IgD-negative memory B cell (primary cell): Measurements from ENCODE around the gene FCER2. TPM values are rescaled to one million over a fixed set of nuclear protein-coding genes. Genes with fewer than 3 reads are reported as not detected.

Experiments
- H3K27ac Mint-ChIP-seq, 3 donors: one replicate each; pipeline ENCODE4 v1.8.0; 2020 to 2022; ENCODE audit warnings: mild to moderate bottlenecking in 3 of 3, mixed read lengths in 3 of 3, moderate library complexity in 1 of 3
- H3K27me3 Mint-ChIP-seq: one replicate; pipeline ENCODE4 v1.8.0; 2021; ENCODE audit warnings: mixed read lengths
- H3K36me3 Mint-ChIP-seq: one replicate; pipeline ENCODE4 v1.8.0; 2020; ENCODE audit warnings: mild to moderate bottlenecking, mixed read lengths
- H3K4me1 Mint-ChIP-seq, 3 donors: one replicate each; pipeline ENCODE4 v1.8.0; 2020 to 2022; ENCODE audit warnings: mixed read lengths in 3 of 3, mild to moderate bottlenecking in 1 of 3
- H3K4me3 Mint-ChIP-seq, 4 donors: one replicate each; pipeline ENCODE4 v1.8.0; 2020 to 2022; ENCODE audit warnings: mild to moderate bottlenecking in 4 of 4, mixed read lengths in 4 of 4, moderate library complexity in 3 of 4
- H3K9me3 Mint-ChIP-seq, 3 donors: one replicate each; pipeline ENCODE4 v1.8.0; 2020 to 2021; ENCODE audit warnings: mixed read lengths in 3 of 3, mild to moderate bottlenecking in 1 of 3
- polyA plus RNA-seq: library from polyadenylated mRNA; unstranded; fragments of 300-500 nt; fragmentation: Illumina TruSeq; gene quantifications from one replicate; pipeline ENCODE4 v1.2.3, GENCODE V29; 2021

Gene FCER2
- polyA plus RNA-seq, 1 donor from 2014 or later = 197 TPM

DNA sequence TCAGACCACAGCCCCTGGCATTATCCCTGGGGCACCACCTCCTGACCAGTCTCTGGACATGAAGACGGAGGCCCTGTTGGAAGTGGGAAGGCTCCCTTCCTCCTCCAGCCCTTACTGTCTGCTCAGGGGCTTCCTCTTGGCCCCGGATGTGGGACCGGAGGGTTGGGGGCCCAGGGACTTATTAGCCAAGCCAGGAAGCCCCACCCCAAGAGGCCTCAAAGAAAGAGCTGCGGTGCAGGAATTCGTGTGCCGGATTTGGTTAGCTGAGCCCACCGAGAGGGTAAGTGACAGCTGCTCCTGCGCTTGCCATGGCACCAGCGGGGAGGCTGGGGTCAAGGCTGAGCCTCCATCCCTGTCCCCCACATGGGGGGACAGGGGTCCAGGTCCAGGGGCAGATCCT, 33.1 kb downstream of the FCER2 start, which contains the start of gene RETN:
Gene RETN, plus strand, starts transcription at position 208 of the 400 bp plus-strand sequence. CDS start 278 bp downstream, outside the sequence.
- Mint-ChIP-seq H3K27me3 (peaks cover 33% of the 10 kb centered on the region), H3K36me3 (no peaks in the 10 kb centered on the region), H3K4me1 (peaks cover 0 to 8% (median 6%) of the 10 kb centered on the region in 3 donors), H3K27ac (no peak within 1 kb of the TSS), H3K9me3 (peaks cover 0 to 4% (median 0%) of the 10 kb centered on the region in 3 donors), H3K4me3 (peak within 1 kb of the TSS in 1 of 4 donors; percentile 27)

DNA sequence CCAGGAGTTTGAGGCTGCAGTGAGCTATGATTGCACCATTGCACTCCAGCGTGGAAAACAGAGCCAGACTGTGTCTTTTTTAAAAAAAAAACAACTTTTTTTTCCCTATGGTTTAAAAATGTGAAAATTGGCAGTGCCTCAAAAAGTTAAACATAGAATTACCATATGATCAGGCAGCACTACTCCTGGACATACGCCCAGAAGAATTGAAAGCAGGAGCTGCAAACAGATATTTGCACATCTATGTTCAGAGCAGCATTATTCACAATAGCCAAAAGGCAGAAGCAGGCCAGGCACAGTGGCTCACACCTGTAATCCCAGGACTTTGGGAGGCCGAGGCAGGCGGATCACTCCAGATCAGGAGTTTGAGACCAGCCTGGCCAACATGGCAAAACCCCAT, 36.9 kb downstream of the FCER2 start:
- Mint-ChIP-seq H3K4me3 (no peak overlapping the region), H3K36me3 (no peaks in the 10 kb centered on the region), H3K27me3 (peaks cover 8% of the 10 kb centered on the region), H3K9me3 (peaks cover 0 to 2% (median 0%) of the 10 kb centered on the region in 3 donors), H3K4me1 (no peaks in the 10 kb centered on the region), H3K27ac (no peak overlapping the region)

DNA sequence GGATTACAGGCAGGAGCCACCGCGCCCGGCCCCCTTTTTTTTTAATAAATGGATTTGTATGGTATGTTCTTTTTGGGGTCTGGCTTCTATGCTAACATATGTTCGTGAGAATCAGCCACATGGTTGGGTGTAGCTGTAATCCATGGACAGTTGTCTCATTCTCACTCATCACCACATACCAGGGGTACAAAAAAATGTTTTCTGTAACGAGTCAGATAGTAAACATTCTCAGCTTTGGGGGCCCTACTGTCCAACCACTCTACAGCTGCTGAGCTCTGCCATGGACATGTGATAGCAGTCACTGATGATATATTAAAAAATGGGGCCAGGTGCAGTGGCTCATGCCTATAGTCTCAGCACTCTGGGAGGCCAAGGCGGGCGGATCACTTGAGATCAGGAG, 38.2 kb downstream of the FCER2 start:
- Mint-ChIP-seq H3K36me3 (no peaks in the 10 kb centered on the region), H3K4me3 (no peak overlapping the region), H3K4me1 (no peaks in the 10 kb centered on the region), H3K27ac (no peak overlapping the region), H3K9me3 (peaks cover 0 to 2% (median 0%) of the 10 kb centered on the region in 3 donors), H3K27me3 (peaks cover 4% of the 10 kb centered on the region)

DNA sequence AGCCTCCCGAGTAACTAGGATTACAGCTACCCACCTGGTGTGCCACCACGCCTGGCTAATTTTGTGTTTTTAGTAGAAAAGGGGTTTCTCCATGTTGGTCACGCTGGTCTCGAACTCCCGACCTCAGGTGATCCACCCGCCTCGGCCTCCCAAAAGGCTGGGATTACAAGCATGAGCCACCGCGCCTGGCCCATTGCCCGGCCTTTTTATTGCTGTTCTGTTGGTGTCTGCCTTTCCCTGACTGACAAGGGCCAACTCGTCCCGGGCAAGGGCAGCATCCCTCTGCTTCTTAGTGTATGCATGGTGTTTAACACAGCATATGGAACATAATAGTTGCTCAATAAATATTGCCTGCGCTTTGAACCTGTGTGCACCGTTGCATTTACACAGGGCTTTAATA, 39.3 kb downstream of the FCER2 start:
- Mint-ChIP-seq H3K9me3 (peaks cover 0 to 2% (median 0%) of the 10 kb centered on the region in 3 donors), H3K36me3 (no peaks in the 10 kb centered on the region), H3K4me3 (no peak overlapping the region), H3K4me1 (peaks cover 3 to 6% (median 5%) of the 10 kb centered on the region in 3 donors), H3K27ac (no peak overlapping the region), H3K27me3 (peaks cover 3% of the 10 kb centered on the region)

DNA sequence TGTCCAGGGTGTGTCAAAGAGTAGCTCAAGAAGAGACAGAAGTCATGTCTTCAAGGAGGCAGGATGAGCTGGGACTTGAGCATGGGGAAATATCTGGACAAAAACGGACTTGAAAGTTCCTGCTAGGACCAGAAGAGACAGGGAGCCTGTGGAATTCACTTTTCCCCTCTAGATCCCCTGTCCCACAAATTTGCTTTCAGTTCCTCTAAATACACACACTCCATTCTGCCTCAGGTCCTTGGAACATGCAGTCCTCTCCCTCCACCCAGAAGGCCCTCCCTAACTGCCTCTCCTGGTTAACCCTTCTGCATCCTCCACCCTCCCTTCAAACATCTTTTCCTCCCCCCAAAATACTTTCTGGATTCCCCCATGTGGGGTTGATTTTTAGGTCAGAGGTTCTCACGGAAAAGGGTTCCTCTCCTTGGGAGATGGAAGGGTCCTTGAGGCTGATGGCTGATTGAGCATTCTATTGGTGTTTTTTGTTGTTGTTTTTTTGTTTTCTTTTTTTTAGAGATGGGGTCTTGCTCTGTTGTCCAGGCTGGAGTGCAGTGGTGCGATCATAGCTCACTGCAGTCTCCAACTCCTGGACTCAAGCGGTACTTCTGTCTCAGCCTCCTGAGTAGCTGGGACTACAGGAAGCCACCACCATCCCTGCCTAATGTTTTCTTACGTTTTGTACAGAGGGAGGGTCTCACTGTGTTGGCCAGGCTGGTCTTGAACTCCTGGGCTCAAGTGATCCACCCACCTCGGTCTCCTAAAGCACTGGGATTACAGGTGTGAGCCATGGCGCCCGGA, 40.0 kb downstream of the FCER2 start:
- H3K36me3 Mint-ChIP-seq = no peaks in the 10 kb centered on the region
- peaks cover 3% of the 10 kb centered on the region for H3K27me3 Mint-ChIP-seq
- H3K27ac Mint-ChIP-seq = peak overlapping the region in 1 of 3 donors; percentile 62
- no peak overlapping the region for H3K4me3 Mint-ChIP-seq
- H3K9me3 Mint-ChIP-seq = peaks cover 0 to 2% (median 0%) of the 10 kb centered on the region in 3 donors
- peaks cover 3 to 8% (median 6%) of the 10 kb centered on the region in 3 donors for H3K4me1 Mint-ChIP-seq

DNA sequence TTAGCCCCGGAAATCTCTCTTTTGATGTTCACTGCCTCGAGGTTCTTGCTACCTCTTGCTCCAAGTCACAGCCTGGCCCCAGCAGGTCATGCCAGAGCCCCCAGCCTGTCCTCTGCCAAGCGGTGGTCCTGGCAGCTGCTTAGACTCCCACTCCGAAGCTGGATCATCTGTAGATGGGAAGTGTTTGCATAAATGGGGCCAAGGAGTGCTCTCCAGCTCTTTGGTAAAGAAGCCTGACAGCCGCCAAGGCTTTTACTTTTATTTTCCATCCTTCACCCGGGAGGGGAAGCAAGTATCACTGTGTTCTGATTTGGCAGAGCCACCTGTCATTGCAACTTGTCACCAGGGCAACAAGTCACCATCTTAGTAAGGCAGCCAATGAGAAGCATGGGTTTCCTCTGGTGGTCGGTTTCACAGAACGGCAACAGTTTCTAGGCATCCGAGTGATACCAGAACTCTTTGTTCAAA, 43.7 kb downstream of the FCER2 start:
- Mint-ChIP-seq H3K4me3 (peak overlapping the region; percentile 64 to 83 (median 70)), H3K36me3 (no peaks in the 10 kb centered on the region), H3K27ac (peak overlapping the region; percentile 67 to 90 (median 67)), H3K9me3 (no peaks in the 10 kb centered on the region), H3K27me3 (no peaks in the 10 kb centered on the region), H3K4me1 (peaks cover 3 to 8% (median 6%) of the 10 kb centered on the region in 3 donors)

DNA sequence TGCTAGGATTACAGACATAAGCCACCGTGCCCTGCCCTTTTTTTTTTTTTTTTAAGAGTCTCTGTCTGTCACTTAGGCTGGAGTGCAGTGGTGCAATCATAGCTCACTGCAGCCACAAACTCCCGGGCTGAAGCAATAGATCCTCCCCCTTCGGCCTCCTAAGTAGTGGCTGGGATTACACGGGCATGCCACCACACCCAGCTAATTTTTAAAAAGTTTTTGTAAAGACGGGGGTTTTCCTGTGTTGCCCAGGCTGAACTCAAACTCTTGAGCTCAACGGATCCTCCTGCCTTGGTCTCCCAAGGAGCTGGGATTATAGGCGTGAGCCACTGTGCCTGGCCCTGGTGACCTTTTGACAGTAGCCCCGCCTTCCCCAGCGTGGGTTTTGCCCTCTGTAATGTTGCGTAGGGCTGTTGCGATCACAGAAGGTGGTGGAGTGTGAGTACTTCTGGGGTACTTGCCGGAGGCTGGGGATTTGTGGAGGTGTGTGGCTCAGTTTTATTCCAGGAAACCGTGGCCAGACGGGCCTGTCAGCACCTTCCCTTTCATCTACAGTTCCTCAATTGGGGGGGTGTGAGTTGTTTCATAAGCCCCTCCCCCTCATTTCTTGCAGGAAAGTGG, 44.7 kb downstream of the FCER2 start:
- Mint-ChIP-seq H3K27me3 (no peaks in the 10 kb centered on the region), H3K36me3 (no peaks in the 10 kb centered on the region), H3K27ac (peak overlapping the region in 2 of 3 donors; percentile 13 to 31), H3K4me1 (peaks cover 6 to 13% (median 7%) of the 10 kb centered on the region in 3 donors), H3K9me3 (no peaks in the 10 kb centered on the region), H3K4me3 (peak overlapping the region in 3 of 4 donors; percentile 25 to 64 (median 45))

DNA sequence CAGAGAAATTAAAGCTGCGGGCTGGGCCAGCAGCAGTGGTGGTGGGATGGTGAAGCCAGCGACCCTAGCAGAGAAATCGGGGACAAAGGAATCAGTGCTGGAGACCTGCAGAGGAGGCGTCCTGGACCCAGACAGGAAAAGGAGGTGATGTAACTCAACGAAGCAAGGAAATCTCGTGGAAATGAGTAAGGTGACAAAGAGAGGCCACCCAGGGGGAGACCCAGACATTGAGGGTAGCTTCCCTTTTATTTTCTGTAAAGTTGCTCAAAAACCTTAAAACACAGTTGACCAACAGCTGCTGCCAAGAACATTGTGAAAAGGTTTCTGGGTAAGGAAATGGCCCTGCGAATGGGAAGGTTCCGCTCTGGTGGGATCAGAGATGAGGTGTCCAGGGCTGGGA, 46.4 kb downstream of the FCER2 start:
- Mint-ChIP-seq H3K9me3 (no peaks in the 10 kb centered on the region), H3K27me3 (peaks cover 3% of the 10 kb centered on the region), H3K36me3 (no peaks in the 10 kb centered on the region), H3K4me3 (peak overlapping the region in 1 of 4 donors; percentile 26), H3K4me1 (peaks cover 10 to 16% (median 11%) of the 10 kb centered on the region in 3 donors), H3K27ac (no peak overlapping the region)

DNA sequence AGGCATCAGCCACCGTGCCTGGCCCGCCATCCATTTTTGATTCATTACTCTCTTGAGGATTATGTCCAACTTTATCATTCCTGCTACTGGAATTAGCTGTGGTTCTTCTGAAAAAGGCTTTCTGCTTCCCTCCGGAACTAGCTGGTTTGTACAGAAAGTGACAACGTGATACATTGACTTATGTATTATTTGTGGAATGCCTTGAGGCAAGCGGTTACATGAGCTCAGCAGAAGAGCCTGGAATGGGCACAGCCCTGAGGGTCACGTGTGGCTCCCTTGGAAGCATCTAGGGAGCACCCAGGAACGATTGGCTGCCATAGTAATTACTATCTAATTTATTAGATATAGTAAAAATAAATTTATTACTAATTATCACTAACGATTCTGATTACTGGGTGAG, 47.5 kb downstream of the FCER2 start:
- H3K27me3 Mint-ChIP-seq = peaks cover 3% of the 10 kb centered on the region
- H3K9me3 Mint-ChIP-seq = no peaks in the 10 kb centered on the region
- H3K27ac Mint-ChIP-seq = peak overlapping the region in 1 of 3 donors; percentile 16
- H3K36me3 Mint-ChIP-seq = no peaks in the 10 kb centered on the region
- no peak overlapping the region for H3K4me3 Mint-ChIP-seq
- H3K4me1 Mint-ChIP-seq = peaks cover 10 to 16% (median 11%) of the 10 kb centered on the region in 3 donors

DNA sequence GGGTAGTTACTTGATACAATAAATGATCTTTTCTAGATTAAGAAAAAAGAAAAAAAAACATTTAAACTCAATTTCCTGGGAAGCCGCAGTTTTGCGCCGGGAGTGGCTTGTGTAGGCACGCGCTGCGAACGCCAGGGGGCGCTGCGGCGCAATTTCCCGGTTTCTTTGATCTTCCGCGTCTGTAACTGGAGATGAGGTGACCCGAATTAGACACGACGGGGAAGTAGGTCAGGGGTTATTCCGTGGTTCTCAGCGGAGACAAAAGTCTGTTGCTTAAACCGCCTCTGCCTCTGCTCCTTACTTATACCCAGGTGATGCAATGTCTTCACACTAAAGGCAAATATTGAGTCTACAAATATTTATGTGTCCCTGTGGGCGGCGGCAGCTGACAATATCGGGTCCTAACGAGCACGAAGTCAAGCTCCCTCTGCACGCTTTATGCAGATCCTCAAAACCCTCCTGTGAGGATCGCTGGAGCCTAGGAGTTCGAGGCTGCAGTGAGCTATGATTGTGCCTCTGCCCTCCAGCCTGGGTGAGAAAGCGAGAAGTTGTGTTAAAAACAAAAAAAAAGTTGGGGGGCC, 49.8 kb downstream of the FCER2 start:
- Mint-ChIP-seq H3K36me3 (no peaks in the 10 kb centered on the region), H3K4me1 (peaks cover 5 to 8% (median 7%) of the 10 kb centered on the region in 3 donors), H3K9me3 (no peaks in the 10 kb centered on the region), H3K4me3 (peak overlapping the region; percentile 64 to 92 (median 79)), H3K27me3 (peaks cover 3% of the 10 kb centered on the region), H3K27ac (peak overlapping the region; percentile 46 to 67 (median 64))

DNA sequence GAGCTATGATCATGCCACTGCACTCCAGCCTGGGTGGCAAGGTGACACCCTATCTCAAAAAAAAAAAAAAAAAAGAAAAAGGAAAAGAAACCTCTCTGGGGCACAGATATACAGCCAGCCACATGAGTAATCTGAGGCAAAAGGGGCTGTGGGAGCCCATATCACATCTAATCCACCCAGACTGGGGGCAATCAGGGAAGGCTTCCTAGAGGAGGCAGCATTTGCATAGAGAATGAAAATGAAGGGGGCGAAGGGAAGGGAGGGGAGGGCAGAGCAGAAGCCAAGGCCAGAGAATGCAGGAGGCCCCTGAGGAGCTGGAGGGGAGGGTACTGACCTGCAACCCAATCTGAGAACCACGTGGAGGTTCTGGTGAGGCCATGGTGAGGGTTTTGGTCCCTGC, 51.8 kb downstream of the FCER2 start:
- H3K27me3 Mint-ChIP-seq = peaks cover 3% of the 10 kb centered on the region
- H3K9me3 Mint-ChIP-seq = no peaks in the 10 kb centered on the region
- peaks cover 5 to 8% (median 7%) of the 10 kb centered on the region in 3 donors for H3K4me1 Mint-ChIP-seq
- peak overlapping the region in 1 of 3 donors; percentile 59 for H3K27ac Mint-ChIP-seq
- peak overlapping the region in 1 of 4 donors; percentile 58 for H3K4me3 Mint-ChIP-seq
- no peaks in the 10 kb centered on the region for H3K36me3 Mint-ChIP-seq

DNA sequence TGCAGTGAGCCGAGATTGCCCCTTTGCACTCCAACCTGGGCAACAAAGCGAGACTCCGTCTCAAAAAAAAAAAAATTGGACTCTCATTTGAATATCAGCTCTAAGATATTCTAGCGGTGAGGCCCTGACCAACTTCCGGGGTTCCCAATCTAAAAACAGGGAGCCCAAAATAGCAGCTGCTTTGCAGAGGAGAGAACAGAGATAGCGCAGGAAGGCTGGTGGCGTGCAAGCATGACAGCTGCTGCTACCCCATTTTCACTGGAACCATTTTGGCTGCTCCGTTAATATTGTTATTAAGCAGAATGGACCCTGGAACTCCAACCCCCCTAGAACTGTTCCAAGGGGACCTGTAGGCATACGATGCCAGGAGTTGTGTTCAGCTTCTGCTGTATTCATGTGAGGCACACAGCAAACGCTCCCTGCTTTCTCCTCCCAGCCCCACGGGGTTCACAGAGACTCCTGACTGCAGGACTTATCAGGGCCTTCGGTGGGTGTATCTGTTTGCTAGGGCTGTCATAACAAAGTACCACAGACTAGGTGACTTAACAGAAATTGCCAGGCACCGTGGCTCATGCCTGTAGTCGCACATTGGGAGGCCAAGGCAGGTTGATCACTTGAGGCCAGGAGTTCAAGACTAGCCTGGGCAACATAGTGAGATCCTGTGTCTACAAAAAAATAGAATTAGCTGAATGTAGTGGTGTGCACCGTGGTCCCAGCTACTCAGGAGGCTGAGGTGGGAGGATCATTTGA, 53.5 kb downstream of the FCER2 start:
- Mint-ChIP-seq H3K36me3 (no peaks in the 10 kb centered on the region), H3K4me1 (peaks cover 5 to 8% (median 7%) of the 10 kb centered on the region in 3 donors), H3K9me3 (no peaks in the 10 kb centered on the region), H3K27ac (peak overlapping the region in 1 of 3 donors; percentile 45), H3K27me3 (peaks cover 3% of the 10 kb centered on the region), H3K4me3 (peak overlapping the region in 1 of 4 donors; percentile 9)

DNA sequence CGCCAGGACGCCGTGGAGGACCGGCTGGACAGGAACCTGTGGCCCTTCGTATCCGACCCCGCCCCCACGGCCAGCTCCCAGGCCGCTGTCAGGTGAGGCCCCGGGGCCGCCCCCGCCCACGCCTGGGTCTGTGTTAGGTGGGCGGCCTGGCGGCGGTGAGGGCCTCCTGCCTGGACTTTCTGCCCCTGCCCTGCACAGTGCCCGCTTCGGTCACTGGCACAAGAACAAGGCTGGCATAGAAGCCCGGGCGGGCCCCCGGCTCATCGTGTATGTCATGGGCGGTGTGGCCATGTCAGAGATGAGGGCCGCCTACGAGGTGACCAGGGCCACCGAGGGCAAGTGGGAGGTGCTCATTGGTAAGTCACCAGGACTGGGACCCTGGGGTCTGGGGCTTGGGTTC, 54.8 kb downstream of the FCER2 start:
- H3K4me1 Mint-ChIP-seq = peaks cover 3 to 4% (median 3%) of the 10 kb centered on the region in 3 donors
- no peaks in the 10 kb centered on the region for H3K9me3 Mint-ChIP-seq
- no peak overlapping the region for H3K4me3 Mint-ChIP-seq
- peaks cover 3% of the 10 kb centered on the region for H3K27me3 Mint-ChIP-seq
- H3K27ac Mint-ChIP-seq = no peak overlapping the region
- H3K36me3 Mint-ChIP-seq = no peaks in the 10 kb centered on the region

DNA sequence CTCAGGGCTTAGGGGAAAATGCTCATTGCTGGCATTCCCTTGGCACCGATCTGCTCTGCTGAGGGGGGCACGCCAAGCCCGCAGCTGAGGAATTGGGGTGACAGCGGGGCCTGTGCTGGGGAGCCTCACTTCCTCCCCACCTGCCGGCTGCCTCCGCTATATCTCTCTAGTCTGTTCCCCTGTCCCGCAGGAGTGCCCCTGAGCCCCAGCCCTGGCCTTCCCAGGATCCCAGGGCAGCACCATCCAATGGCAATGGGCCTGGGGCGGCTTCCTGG, 55.6 kb downstream of the FCER2 start:
- H3K4me1 Mint-ChIP-seq = peaks cover 0 to 1% (median 0%) of the 10 kb centered on the region in 3 donors
- no peak overlapping the region for H3K4me3 Mint-ChIP-seq
- no peak overlapping the region for H3K27ac Mint-ChIP-seq
- H3K36me3 Mint-ChIP-seq = no peaks in the 10 kb centered on the region
- no peaks in the 10 kb centered on the region for H3K27me3 Mint-ChIP-seq
- H3K9me3 Mint-ChIP-seq = no peaks in the 10 kb centered on the region
